ENCODE results near the gene RPE65.

GRCh38 chr1:68438310-68438709, 11.4 kb downstream of the RPE65 start:
- TF ChIP-seq POLR2AphosphoS5 (IDR thresholded peaks at IDR 0.05; ENCODE audit: borderline replicate concordance, low read depth, low read length) = no peak
- no peak for TF ChIP-seq EZH2 (IDR thresholded peaks at IDR 0.05)
- no peak for TF ChIP-seq FOXP2 (optimal IDR thresholded peaks at IDR 0.05; ENCODE audit: control extremely low read depth, extremely low read length, insufficient read depth)

All from SK-N-MC (cell line).